Activated naive CD4-positive, alpha-beta T cell treated with anti-CD3 and anti-CD28 coated beads, Interleukin-2, amount 50 U/mL, for 72 hours (primary cell): ENCODE measurements around the gene PPFIA3. TPM values are rescaled to one million over a fixed set of nuclear protein-coding genes. Genes with fewer than 3 reads are reported as not detected.
"Not testable (repeated sequence)": the region's sequence is repeated elsewhere in the genome, so short reads cannot be mapped to it uniquely, and the experiment has no call there.

Source experiments
- ATAC-seq, 2 donors: fragments of 150-1000 bp; cut with Tn5 transposase; 2 replicates each; pipeline ENCODE4 v1.10.0; 2021; ENCODE audit warnings: mild to moderate bottlenecking in 2 of 2, moderate library complexity in 2 of 2
- DNase-seq, 2 donors: peaks; one replicate each; pipeline ENCODE4 v3.0.0; 2021 to 2022; ENCODE audit warnings: low spot score in 2 of 2
- H3K27ac Mint-ChIP-seq, 2 donors: one replicate each; pipeline ENCODE4 v1.8.0; 2022; ENCODE audit warnings: mild to moderate bottlenecking in 2 of 2, mixed read lengths in 2 of 2
- H3K36me3 Mint-ChIP-seq, 2 donors: one replicate each; pipeline ENCODE4 v1.8.0; 2022; ENCODE audit warnings: mixed read lengths in 2 of 2
- H3K9me3 Mint-ChIP-seq, 2 donors: one replicate each; pipeline ENCODE4 v1.8.0; 2022; ENCODE audit warnings: mixed read lengths in 2 of 2
- total RNA-seq, 2 donors: library from RNA; stranded (reverse); gene quantifications; one replicate each; pipeline ENCODE4 v1.2.3, GENCODE V29; 2022

The PPFIA3 gene
- total RNA-seq: 10 to 100 TPM; 10.3 to 11.3 TPM

GRCh38 chr19:49119411-49120324 lies at the start of gene PPFIA3:
PPFIA3 (plus strand) TSS chr19:49119544; CDS start chr19:49127874, 8,330 bp downstream.
- H3K36me3 Mint-ChIP-seq: no peaks in the 10 kb centered on the region
- no peak for ATAC-seq
- DNase-seq: no peak
- H3K27ac Mint-ChIP-seq: peak within 1 kb of the TSS; percentile 90 to 96
- no peaks in the 10 kb centered on the region for H3K9me3 Mint-ChIP-seq

- peaks cover 10 to 22% of the 10 kb centered on the region in 2 donors for H3K36me3 Mint-ChIP-seq
- ATAC-seq (no peak), DNase-seq (no peak)
These were observed 48.9 kb upstream of the PPFIA3 start for GRCh38 chr19:49070416-49070815.

GRCh38 chr19:49071860-49072547 lies 47.3 kb upstream of the PPFIA3 start:
- peaks cover 0 to 8% of the 10 kb centered on the region in 2 donors for H3K9me3 Mint-ChIP-seq
- DNase-seq (no peak), ATAC-seq (no peak)
- no peak overlapping the region for H3K27ac Mint-ChIP-seq
- peaks cover 10 to 22% of the 10 kb centered on the region in 2 donors for H3K36me3 Mint-ChIP-seq

More at GRCh38 chr19:49070416-49070815, 48.9 kb upstream of the PPFIA3 start:
- Mint-ChIP-seq H3K27ac (no peak overlapping the region), H3K9me3 (peaks cover 0 to 8% of the 10 kb centered on the region in 2 donors)

GRCh38 chr19:49073514-49074378 lies 45.6 kb upstream of the PPFIA3 start:
- peaks cover 0 to 8% of the 10 kb centered on the region in 2 donors for H3K9me3 Mint-ChIP-seq
- ATAC-seq: no peak
- no peak for DNase-seq
- no peak overlapping the region for H3K27ac Mint-ChIP-seq
- H3K36me3 Mint-ChIP-seq: peaks cover 10 to 22% of the 10 kb centered on the region in 2 donors

- peaks cover 10 to 16% of the 10 kb centered on the region in 2 donors for H3K36me3 Mint-ChIP-seq
- not testable (repeated sequence) for ATAC-seq, H3K9me3 Mint-ChIP-seq, DNase-seq, H3K27ac Mint-ChIP-seq
These were observed 44.5 kb upstream of the PPFIA3 start for GRCh38 chr19:49074869-49075268.

- DNase-seq (no peak), ATAC-seq (no peak)
- Mint-ChIP-seq H3K36me3 (peaks cover 0 to 4% of the 10 kb centered on the region in 2 donors), H3K27ac (no peak overlapping the region), H3K9me3 (no peaks in the 10 kb centered on the region)
These were observed 39.0 kb upstream of the PPFIA3 start for GRCh38 chr19:49080392-49080791.

GRCh38 chr19:49081273-49081672 lies 38.1 kb upstream of the PPFIA3 start:
- peaks cover 6 to 13% of the 10 kb centered on the region in 2 donors for H3K36me3 Mint-ChIP-seq
- no peak for ATAC-seq

GRCh38 chr19:49084206-49085019 lies 34.9 kb upstream of the PPFIA3 start:
- Mint-ChIP-seq H3K27ac (peak overlapping the region; percentile 94 to 100), H3K9me3 (no peaks in the 10 kb centered on the region), H3K36me3 (peaks cover 19 to 23% of the 10 kb centered on the region in 2 donors)
- DNase-seq (no peak), ATAC-seq (no peak)

More at GRCh38 chr19:49081273-49081672, 38.1 kb upstream of the PPFIA3 start:
- Mint-ChIP-seq H3K27ac (no peak overlapping the region), H3K9me3 (no peaks in the 10 kb centered on the region)
- no peak for DNase-seq

GRCh38 chr19:49085020-49085867 lies 34.1 kb upstream of the PPFIA3 start, which contains the start of gene SNRNP70:
SNRNP70 (plus strand) TSS chr19:49085451; CDS start chr19:49086415, 964 bp downstream.
- peak; percentile 98 to 100 for DNase-seq
- Mint-ChIP-seq H3K27ac (peak within 1 kb of the TSS; percentile 94 to 100), H3K36me3 (peaks cover 22 to 25% of the 10 kb centered on the region in 2 donors), H3K9me3 (no peaks in the 10 kb centered on the region)
- ATAC-seq: peak; percentile 95 to 98

- DNase-seq (no peak), ATAC-seq (no peak)
- H3K9me3 Mint-ChIP-seq: no peaks in the 10 kb centered on the region
- peaks cover 28 to 31% of the 10 kb centered on the region in 2 donors for H3K36me3 Mint-ChIP-seq
- peak overlapping the region; percentile 94 to 100 for H3K27ac Mint-ChIP-seq
These were observed 33.5 kb upstream of the PPFIA3 start for GRCh38 chr19:49085868-49086232.

- H3K27ac Mint-ChIP-seq: peak overlapping the region; percentile 94 to 100
- ATAC-seq: no peak
- DNase-seq: no peak
- H3K36me3 Mint-ChIP-seq: peaks cover 31 to 32% of the 10 kb centered on the region in 2 donors
- no peaks in the 10 kb centered on the region for H3K9me3 Mint-ChIP-seq
These were observed 33.0 kb upstream of the PPFIA3 start for GRCh38 chr19:49086296-49086695.

GRCh38 chr19:49091391-49092038 lies 27.8 kb upstream of the PPFIA3 start:
- DNase-seq (no peak), ATAC-seq (peak in 1 of 2 donors; percentile 46)
- peak overlapping the region; percentile 29 to 63 for H3K27ac Mint-ChIP-seq
- H3K9me3 Mint-ChIP-seq: no peaks in the 10 kb centered on the region
- H3K36me3 Mint-ChIP-seq: peaks cover 24 to 32% of the 10 kb centered on the region in 2 donors

- Mint-ChIP-seq H3K36me3 (peaks cover 17 to 23% of the 10 kb centered on the region in 2 donors), H3K27ac (peak overlapping the region in 1 of 2 donors; percentile 17), H3K9me3 (no peaks in the 10 kb centered on the region)
- DNase-seq: no peak
- no peak for ATAC-seq
These were observed 26.7 kb upstream of the PPFIA3 start for GRCh38 chr19:49092686-49093085.
